ENCODE data around the gene ZBTB34. TPM values are rescaled to one million over a fixed set of nuclear protein-coding genes. Genes with fewer than 3 reads are reported as not detected.

The ZBTB34 gene
- total RNA-seq, 1 experiment from 2014 or later = 23.5 TPM

DNA sequence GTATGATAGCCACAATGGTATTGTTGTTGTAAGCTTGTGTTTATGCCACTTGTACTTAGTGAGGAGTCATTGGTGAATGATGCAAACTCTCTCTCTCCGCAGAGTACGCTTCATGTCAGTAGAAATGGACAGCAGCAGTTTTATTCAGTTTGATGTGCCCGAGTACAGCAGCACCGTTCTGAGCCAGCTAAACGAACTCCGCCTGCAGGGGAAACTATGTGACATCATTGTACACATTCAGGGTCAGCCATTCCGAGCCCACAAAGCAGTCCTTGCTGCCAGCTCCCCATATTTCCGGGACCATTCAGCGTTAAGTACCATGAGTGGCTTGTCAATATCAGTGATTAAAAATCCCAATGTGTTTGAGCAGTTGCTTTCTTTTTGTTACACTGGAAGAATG lies 18.8 kb downstream of the ZBTB34 start:
- Histone ChIP-seq H3K27ac (no peak overlapping the region), H3K9me3 (replicated peaks) (no peaks in the 10 kb centered on the region), H3K36me3 (peaks cover 11% of the 10 kb centered on the region), H3K4me3 (no peak overlapping the region), H3K4me1 (no peaks in the 10 kb centered on the region), H3K27me3 (no peaks in the 10 kb centered on the region)
- DNase-seq = no peak

DNA sequence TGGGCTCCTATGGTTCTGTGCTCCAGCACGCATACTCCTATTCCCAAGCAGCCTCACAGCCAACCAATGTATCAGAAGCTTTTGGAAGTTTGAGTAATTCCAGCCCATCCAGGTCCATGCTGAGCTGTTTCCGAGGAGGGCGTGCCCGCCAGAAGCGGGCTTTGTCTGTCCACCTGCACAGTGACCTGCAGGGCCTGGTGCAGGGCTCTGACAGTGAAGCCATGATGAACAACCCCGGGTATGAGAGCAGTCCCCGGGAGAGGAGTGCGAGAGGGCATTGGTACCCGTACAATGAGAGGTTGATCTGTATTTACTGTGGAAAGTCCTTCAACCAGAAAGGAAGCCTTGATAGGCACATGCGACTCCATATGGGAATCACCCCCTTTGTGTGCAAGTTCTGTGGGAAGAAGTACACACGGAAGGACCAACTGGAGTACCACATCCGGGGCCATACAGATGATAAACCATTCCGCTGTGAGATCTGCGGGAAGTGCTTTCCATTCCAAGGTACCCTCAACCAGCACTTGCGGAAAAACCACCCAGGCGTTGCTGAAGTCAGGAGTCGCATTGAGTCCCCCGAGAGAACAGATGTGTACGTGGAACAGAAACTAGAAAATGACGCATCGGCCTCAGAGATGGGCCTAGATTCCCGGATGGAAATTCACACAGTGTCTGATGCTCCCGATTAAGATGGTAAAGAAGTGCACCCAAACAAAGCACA lies 19.9 kb downstream of the ZBTB34 start:
- no peak for DNase-seq
- Histone ChIP-seq H3K27me3 (no peaks in the 10 kb centered on the region), H3K9me3 (replicated peaks) (no peaks in the 10 kb centered on the region), H3K36me3 (peaks cover 12% of the 10 kb centered on the region), H3K27ac (no peak overlapping the region), H3K4me1 (no peaks in the 10 kb centered on the region), H3K4me3 (no peak overlapping the region)

DNA sequence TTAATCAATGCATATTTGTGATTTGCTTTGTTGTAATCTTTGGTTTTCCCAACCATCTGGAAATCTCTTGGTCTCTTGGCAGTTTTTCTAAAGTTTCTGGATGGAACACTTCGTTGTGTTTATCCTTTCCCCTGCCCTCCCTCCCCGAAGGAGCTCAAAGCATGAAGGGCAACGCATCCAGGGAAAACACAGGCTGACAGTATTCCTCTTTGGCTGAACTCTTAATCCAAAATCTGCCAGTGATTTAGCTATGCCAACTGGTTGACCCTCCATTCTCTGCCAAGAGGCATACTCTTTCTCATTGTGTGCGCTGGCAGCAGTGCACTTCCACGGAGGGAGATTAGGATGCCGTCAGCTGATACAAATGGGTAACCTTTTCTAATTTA lies 20.5 kb downstream of the ZBTB34 start:
- no peak for DNase-seq
- Histone ChIP-seq H3K9me3 (replicated peaks) (no peaks in the 10 kb centered on the region), H3K27me3 (no peaks in the 10 kb centered on the region), H3K4me3 (no peak overlapping the region), H3K27ac (no peak overlapping the region), H3K4me1 (no peaks in the 10 kb centered on the region), H3K36me3 (peaks cover 15% of the 10 kb centered on the region)

DNA sequence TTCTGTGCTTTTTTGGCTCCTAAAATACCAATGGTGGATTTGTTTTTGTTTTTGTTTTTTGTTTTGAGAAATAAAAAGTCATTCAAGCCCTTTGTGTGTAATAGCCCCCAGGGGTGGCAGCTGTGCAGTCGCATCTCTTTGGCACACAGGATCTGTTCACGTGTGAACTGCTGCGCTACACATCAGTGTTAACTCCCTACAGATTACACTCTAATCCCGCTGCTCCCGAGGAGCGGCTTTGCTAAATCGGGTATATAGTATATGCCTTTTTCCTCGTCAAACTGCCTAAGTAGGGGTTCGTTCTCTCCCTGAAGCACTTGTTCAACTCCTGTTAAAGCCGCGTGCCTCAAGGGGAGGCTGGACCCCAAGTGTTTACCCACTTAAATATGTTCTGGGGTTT lies 22.3 kb downstream of the ZBTB34 start:
- no peak for DNase-seq
- H3K27me3 ChIP-seq = no peaks in the 10 kb centered on the region
- no peaks in the 10 kb centered on the region for H3K4me1 ChIP-seq
- no peak overlapping the region for H3K4me3 ChIP-seq
- H3K9me3 ChIP-seq (replicated peaks) = no peaks in the 10 kb centered on the region
- peaks cover 12% of the 10 kb centered on the region for H3K36me3 ChIP-seq
- no peak overlapping the region for H3K27ac ChIP-seq

DNA sequence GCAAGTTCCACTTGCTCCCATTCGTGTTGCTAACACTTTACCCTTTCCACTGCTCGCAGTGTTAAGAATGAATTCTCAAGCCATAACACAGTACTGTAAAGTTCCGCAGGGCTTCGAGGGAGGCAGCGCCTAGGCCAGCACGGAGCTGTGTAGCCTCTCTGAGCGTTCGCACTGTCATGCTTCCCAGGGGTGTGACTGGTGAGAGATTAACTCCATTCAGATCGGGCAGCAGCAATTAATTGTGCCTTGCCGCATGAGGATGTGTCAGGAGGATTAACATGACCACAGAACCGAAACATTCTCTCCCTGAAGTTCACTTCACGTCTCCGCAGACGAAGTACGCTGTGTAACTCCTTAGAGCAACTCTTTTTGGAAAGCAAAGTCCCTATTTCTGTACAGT lies 23.2 kb downstream of the ZBTB34 start:
- Histone ChIP-seq H3K36me3 (peaks cover 12% of the 10 kb centered on the region), H3K4me3 (no peak overlapping the region), H3K27me3 (no peaks in the 10 kb centered on the region), H3K27ac (no peak overlapping the region), H3K9me3 (replicated peaks) (no peaks in the 10 kb centered on the region), H3K4me1 (no peaks in the 10 kb centered on the region)
- DNase-seq = no peak

DNA sequence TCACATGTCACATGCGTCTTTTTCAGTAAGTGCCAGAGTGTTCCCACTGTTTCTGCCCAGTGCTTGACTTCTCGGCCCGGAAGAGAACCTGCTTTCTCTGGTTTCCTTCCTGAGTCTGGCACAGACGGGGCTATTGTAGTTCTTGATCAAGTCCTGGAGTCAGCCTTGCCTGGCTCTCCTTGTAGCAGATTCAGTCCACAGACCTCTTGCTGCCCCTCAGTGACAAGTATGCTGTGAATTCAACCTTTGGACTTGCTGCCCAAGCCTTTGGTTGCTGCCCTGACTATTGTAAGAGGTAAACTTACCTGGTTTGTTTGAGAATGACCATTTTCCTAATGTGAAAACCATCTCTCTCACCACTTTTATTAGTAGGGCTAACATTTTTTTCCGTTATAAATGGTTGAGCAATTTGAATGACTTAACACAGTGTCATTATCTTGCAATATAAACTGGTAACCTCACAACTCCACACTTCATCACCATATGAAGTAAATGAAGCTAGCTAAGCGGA lies 24.7 kb downstream of the ZBTB34 start:
- Histone ChIP-seq H3K4me3 (no peak overlapping the region), H3K27ac (no peak overlapping the region), H3K36me3 (peaks cover 7% of the 10 kb centered on the region), H3K4me1 (no peaks in the 10 kb centered on the region), H3K9me3 (replicated peaks) (no peaks in the 10 kb centered on the region), H3K27me3 (no peaks in the 10 kb centered on the region)
- no peak for DNase-seq

DNA sequence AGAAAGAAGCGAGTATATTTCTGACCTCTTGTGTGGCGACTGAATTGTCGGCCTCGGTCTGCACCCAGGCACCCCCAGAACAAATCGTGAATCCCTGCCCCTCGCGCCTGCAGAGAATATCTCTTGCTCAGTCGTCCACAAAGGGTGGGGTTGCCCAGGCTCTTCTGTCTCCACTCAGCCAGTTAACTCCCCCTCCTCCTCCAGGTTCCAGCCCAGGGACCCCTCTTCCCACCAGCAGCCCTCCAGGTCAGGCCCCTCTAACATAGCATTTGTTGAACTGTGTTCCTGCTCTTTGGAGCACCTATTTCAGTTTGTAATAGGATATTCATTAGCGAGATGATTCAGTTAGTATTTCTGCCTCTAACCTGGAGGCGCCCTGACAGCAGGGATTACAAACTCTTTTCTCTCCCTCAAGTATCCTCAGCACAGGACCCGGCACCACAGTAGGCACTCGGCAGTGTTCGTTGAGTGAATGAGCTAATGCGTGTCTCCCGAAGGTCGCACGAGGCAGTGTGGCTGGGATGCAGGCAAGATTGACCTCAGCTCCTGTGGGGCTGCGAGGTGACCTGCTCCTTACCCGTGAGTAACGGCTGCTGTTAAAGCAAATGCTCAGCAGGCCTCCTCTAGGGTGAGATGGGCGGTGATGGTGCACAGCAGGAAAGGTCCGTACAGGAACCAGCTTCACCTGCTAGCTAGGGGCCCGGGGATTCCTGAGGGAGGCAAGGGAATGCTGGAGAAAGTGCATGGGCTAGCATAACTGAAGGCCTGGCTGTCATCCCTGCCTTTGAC lies 25.8 kb downstream of the ZBTB34 start:
- no peaks in the 10 kb centered on the region for H3K27me3 ChIP-seq
- no peaks in the 10 kb centered on the region for H3K9me3 ChIP-seq (replicated peaks)
- no peak overlapping the region for H3K4me3 ChIP-seq
- peaks cover 4% of the 10 kb centered on the region; the same call in 1 of the 2 replicates for H3K36me3 ChIP-seq
- H3K4me1 ChIP-seq = no peaks in the 10 kb centered on the region
- no peak overlapping the region for H3K27ac ChIP-seq
- no peak for DNase-seq

DNA sequence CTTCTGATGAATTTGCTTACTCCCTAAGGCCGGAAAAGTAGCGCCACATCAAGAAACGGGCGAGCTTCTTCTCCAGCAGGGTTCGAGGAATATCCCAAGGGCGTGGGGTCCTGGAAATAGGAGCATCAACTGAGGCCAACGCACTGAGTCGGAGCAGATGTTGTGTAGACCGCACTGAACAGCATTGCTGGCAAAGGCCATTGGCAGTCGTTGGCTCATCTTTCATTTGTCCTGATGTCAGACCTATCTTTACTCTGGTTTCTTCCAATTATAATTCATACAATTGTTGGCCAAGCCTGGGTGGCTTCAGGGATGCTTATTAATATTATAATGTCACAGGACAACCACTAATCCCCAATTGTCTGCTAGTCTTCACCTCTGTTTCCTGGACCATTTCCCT lies 26.5 kb downstream of the ZBTB34 start:
- DNase-seq = no peak
- Histone ChIP-seq H3K4me3 (no peak overlapping the region), H3K27ac (no peak overlapping the region), H3K9me3 (replicated peaks) (no peaks in the 10 kb centered on the region), H3K27me3 (no peaks in the 10 kb centered on the region), H3K4me1 (no peaks in the 10 kb centered on the region), H3K36me3 (peaks cover 4% of the 10 kb centered on the region; the same call in 1 of the 2 replicates)

DNA sequence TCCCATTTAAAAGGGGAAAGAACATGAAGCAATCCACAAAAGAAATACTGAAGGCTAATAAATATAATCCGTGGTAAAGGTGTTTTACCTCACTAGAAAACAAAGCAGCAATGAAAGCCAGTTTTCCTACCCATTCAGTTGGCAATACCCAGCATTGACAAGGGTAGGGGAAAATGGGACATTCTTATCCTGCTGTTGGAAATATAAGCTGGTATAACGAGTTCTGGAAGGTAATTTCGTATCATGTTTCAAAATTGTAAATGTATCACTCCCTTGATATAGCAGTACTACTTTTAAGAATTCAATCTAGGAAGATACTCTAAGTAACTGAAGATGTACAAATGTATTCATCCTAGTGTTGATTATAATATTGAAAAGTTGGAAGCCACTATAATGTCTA lies 31.2 kb downstream of the ZBTB34 start:
- no peaks in the 10 kb centered on the region for H3K27me3 ChIP-seq
- no peaks in the 10 kb centered on the region for H3K4me1 ChIP-seq
- H3K4me3 ChIP-seq = no peak overlapping the region
- H3K36me3 ChIP-seq = no peaks in the 10 kb centered on the region
- no peak overlapping the region for H3K27ac ChIP-seq
- H3K9me3 ChIP-seq (replicated peaks) = no peaks in the 10 kb centered on the region
- no peak for DNase-seq

DNA sequence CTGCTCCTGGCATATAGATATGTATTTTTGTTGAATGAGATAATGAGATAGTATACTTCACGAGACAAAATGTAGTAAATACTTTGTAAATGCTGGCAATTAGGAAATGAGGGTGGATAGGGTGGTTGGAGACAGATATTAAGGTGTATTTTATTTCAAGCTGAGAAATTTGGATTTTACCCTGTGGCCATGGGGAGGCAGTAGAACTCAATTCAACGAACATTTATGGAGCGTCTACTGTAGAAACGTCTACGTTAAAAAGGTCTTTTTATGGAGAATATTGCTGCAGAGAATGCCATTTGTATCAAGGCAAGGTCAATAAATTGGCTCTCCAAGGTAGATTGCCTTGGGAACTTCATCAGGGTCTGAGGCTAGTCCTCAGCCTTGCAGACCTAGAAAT lies 32.6 kb downstream of the ZBTB34 start:
- no peaks in the 10 kb centered on the region for H3K9me3 ChIP-seq (replicated peaks)
- DNase-seq = no peak
- H3K27ac ChIP-seq = no peak overlapping the region
- H3K36me3 ChIP-seq = no peaks in the 10 kb centered on the region
- no peak overlapping the region for H3K4me3 ChIP-seq
- H3K27me3 ChIP-seq = no peaks in the 10 kb centered on the region
- no peaks in the 10 kb centered on the region for H3K4me1 ChIP-seq

DNA sequence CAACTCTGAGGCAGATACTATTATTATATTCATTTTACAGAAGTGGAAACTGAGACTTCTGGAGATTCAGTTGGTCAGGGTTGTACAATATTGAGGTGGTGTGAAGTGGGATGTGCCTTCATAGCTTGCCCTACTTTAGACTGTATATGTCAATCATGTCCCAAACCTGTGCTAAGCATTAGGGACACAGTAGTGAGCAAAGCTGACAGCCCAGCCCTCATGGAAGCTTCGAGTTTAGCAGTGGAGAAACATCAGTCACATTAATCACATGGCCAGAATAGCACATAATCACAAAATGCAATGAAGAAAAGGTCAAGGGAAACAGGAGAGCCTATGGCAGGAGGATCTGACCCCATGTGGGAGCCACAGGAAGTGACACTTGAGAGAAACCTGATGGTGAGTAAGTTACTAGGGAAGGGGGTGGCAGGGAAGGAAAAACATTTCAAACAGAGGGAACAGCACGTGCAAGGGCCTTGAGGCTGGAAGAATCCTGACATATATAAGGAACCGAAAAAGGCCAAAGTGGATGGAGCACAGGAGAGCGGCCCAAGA lies 33.7 kb downstream of the ZBTB34 start:
- Histone ChIP-seq H3K4me1 (no peaks in the 10 kb centered on the region), H3K4me3 (no peak overlapping the region), H3K27ac (no peak overlapping the region), H3K36me3 (no peaks in the 10 kb centered on the region), H3K9me3 (replicated peaks) (no peaks in the 10 kb centered on the region), H3K27me3 (no peaks in the 10 kb centered on the region)
- DNase-seq = no peak

DNA sequence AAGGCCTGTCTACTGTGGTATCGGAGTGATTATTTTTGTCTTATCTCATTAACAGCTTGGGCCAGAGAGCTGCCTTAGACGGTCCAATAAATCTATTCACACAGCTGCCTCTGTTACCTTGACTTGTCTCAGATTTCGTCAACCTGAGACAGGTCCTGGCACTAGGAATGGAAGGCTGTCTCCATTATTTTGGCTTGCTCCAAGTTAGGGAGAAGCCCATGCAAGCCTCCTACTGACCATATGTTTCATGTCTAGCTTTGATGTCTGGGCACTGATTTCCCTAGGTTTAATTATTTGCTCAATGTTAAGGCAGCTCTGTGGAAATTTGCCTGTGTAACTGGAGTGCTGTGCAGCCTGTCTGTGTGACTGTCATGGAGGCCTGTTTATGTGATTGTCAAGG lies 41.8 kb downstream of the ZBTB34 start:
- no peak for DNase-seq
- Histone ChIP-seq H3K27ac (no peak overlapping the region), H3K9me3 (replicated peaks) (peaks cover 4% of the 10 kb centered on the region; the same call in 1 of the 2 replicates), H3K4me1 (no peaks in the 10 kb centered on the region), H3K4me3 (no peak overlapping the region), H3K27me3 (no peaks in the 10 kb centered on the region), H3K36me3 (no peaks in the 10 kb centered on the region)

DNA sequence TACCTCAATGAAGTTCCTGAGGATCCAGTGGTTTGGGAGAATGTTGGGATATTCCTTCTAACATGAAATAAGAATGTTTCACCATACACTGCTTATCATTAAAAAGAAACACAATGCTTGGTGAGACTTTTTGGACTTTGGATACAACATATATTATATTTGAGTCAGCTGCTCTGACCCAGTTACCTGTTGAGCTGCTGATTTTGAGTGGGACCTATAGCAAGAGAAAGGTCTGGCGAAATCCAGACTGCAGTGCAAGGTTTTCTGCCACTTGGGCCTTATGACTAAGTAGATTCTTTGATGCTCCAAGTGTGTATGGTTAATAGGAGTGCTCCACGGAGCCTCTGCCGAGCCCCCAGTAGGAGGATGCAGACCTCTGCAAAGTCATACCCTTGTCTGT lies 44.1 kb downstream of the ZBTB34 start:
- Histone ChIP-seq H3K27me3 (no peaks in the 10 kb centered on the region), H3K36me3 (no peaks in the 10 kb centered on the region), H3K27ac (no peak overlapping the region), H3K9me3 (replicated peaks) (peaks cover 4% of the 10 kb centered on the region; the same call in 1 of the 2 replicates), H3K4me1 (no peaks in the 10 kb centered on the region), H3K4me3 (no peak overlapping the region)
- no peak for DNase-seq

DNA sequence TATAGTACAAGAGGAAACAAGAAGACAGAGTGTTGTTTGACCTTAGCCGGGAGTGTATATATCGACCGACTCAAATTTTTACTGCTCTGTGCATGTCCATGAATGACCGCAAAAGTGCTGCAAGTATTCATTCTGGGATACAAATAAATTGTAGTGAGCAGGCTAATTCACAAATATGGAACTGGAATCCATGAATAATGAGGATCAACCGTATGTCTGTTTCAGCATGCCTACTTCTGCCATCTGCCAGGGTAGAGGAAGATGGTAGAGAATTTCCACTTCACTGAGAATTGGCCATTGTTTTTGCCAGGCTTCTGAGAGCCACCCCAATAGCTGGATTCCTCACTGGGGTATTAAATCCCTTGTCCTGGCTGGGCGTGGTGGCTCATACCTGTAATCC lies 45.7 kb downstream of the ZBTB34 start:
- no peak overlapping the region for H3K27ac ChIP-seq
- DNase-seq = no peak
- no peak overlapping the region for H3K4me3 ChIP-seq
- no peaks in the 10 kb centered on the region for H3K27me3 ChIP-seq
- H3K36me3 ChIP-seq = no peaks in the 10 kb centered on the region
- peaks cover 2% of the 10 kb centered on the region; the same call in 1 of the 2 replicates for H3K9me3 ChIP-seq (replicated peaks)
- H3K4me1 ChIP-seq = no peaks in the 10 kb centered on the region

DNA sequence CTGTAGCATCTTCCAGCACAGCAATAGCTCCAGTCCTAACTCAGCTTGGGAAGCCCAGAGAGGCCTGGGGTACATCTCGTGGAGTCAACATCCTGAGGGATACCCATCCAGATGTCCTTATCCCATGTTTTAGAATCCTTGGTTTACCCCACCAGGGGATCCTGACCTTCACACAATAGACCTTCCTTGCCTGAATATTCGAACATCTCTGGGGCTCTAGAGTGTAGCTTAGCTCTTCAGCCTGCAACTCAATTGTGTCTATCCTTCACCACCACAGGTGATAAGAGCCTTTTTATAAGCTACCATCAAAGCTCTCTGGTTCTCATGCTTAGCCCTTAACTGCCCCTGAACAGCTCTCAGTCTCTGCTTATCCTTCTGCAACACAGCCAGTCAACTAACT lies 46.6 kb downstream of the ZBTB34 start:
- no peak for DNase-seq
- no peak overlapping the region for H3K4me3 ChIP-seq
- no peaks in the 10 kb centered on the region for H3K9me3 ChIP-seq (replicated peaks)
- H3K27ac ChIP-seq = no peak overlapping the region
- H3K36me3 ChIP-seq = no peaks in the 10 kb centered on the region
- no peaks in the 10 kb centered on the region for H3K4me1 ChIP-seq
- no peaks in the 10 kb centered on the region for H3K27me3 ChIP-seq
